Effector memory CD8-positive, alpha-beta T cell (primary cell): ENCODE measurements around the gene DKC1.

Experiments
- ATAC-seq: fragments of 150-1000 bp; cut with Tn5 transposase; replicated peaks from 2 replicates; pipeline ENCODE4 v1.10.0; 2021; ENCODE audit warnings: mild to moderate bottlenecking, moderate library complexity
- DNase-seq, 3 experiments: peaks; one replicate each; pipeline ENCODE4 v3.0.0; 2021
- H3K27ac Mint-ChIP-seq, 2 donors: one replicate each; pipeline ENCODE4 v1.8.0; 2022; ENCODE audit warnings: mild to moderate bottlenecking in 2 of 2, mixed read lengths in 2 of 2, moderate library complexity in 2 of 2
- H3K27me3 Mint-ChIP-seq, 2 donors: one replicate each; pipeline ENCODE4 v1.8.0; 2022; ENCODE audit warnings: mixed read lengths in 2 of 2
- H3K36me3 Mint-ChIP-seq: one replicate; pipeline ENCODE4 v1.8.0; 2022; ENCODE audit warnings: mild to moderate bottlenecking, moderate library complexity, mixed read lengths; ENCODE audit not compliant: insufficient read depth
- H3K4me1 Mint-ChIP-seq, 2 donors: one replicate each; pipeline ENCODE4 v1.8.0; 2022; ENCODE audit warnings: low read depth in 2 of 2, mixed read lengths in 2 of 2
- H3K4me3 Mint-ChIP-seq, 2 donors: one replicate each; pipeline ENCODE4 v1.8.0; 2022; ENCODE audit warnings: mild to moderate bottlenecking in 2 of 2, mixed read lengths in 2 of 2, moderate library complexity in 2 of 2
- H3K9me3 Mint-ChIP-seq, 2 donors: one replicate each; pipeline ENCODE4 v1.8.0; 2022; ENCODE audit warnings: mixed read lengths in 2 of 2
- total RNA-seq, 9 experiments: gene quantifications; one replicate each; lab custom pipeline; 2026; lab: John Stamatoyannopoulos, UW

The DKC1 gene
- total RNA-seq = 43.5 to 305 (median 74.5) reads per million in 9 experiments

DNA sequence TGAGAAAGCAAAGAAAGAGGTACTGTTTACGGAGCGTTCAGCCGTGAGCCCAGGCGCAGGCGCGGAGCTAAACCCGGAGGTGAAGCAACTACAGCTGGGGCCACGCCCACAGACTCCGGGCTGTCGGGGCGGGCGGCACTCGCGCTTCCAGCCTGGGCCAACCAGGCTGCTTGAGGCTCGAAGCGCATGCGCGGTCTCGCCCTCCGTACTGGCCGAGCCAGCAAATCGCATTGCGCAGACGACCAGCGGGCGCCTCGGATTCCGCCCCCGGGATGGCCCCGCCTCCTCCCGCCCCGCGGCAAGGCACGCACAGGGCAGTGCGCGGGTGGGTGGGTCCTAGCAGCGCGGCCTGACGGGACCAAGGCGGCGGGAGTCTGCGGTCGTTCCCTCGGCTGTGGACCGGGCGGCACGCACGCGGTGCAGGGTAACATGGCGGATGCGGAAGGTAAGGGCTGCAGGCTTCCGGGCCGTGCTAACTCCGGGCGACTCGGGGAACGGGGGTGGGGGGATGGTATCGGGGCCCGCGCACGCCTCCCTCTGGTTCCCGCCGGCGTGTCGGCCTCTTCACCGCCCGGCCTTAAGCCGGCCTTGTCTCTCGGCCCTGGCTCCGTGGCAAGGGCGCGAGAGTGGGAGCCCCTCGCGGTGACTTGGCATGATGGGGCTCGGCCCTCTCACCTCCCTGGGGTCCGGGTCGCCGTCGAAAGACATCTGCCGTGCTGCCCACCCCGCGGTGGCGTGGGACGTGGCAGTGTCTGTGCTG is at the start of gene DKC1:
Gene DKC1 (plus strand): TSS at position 328 of the 760 bp plus-strand sequence. CDS start 102 bp downstream, at position 430.
- Mint-ChIP-seq H3K27ac (peak within 1 kb of the TSS; percentile 81 to 88), H3K36me3 (peaks cover 37% of the 10 kb centered on the region), H3K27me3 (no peaks in the 10 kb centered on the region), H3K4me3 (peak within 1 kb of the TSS; percentile 79 to 82), H3K9me3 (no peaks in the 10 kb centered on the region), H3K4me1 (peaks cover 10 to 12% of the 10 kb centered on the region in 2 donors)
- ATAC-seq (peak; percentile 85), DNase-seq (peak; percentile 87 to 91 (median 90))

DNA sequence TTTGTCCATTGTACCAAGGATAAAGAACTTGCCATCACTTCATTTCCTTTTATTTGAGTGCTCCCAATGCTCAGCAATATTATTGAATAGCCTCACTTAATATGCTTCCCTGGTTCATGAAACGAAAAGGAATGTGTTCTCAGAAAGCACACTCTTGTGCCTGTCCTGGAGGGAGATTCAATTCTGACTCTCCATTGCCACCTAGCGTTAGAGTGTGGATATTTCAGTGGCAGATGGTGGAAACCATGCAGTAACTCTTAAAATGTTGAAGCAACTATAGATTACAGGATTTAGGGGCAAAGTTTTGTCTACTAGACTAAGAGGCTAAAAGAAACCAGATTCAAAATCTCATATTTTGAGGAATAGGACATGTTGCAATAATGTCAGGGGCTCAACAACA is 47.7 kb upstream of the DKC1 start:
- ATAC-seq = no peak
- Mint-ChIP-seq H3K27me3 (no peaks in the 10 kb centered on the region), H3K9me3 (peaks cover 2 to 6% of the 10 kb centered on the region in 2 donors), H3K4me1 (peaks cover 55 to 61% of the 10 kb centered on the region in 2 donors), H3K27ac (no peak overlapping the region), H3K4me3 (no peak overlapping the region), H3K36me3 (peaks cover 37% of the 10 kb centered on the region)
- peak; percentile 44 to 61 (median 52) for DNase-seq

DNA sequence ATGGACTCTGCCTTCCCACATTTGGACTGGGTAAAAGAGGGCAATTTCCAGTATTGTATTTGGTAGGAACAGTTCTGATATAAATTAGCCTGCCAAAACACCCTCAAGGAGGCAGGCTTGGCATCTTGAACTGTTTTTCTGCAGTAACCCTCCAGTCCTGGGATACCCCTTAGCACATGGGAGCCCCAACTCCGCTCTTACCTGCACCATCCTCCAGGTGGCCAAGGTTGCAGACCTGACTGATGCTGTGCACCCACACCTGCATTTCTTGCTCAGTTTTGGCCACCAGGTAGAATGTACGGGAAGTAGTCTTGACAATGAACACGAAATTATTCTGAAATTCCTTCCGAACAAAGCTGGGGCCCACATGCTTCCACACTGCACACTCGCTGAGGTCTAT is 46.8 kb upstream of the DKC1 start:
- Mint-ChIP-seq H3K4me1 (peaks cover 56 to 62% of the 10 kb centered on the region in 2 donors), H3K27ac (no peak overlapping the region), H3K27me3 (no peaks in the 10 kb centered on the region), H3K4me3 (no peak overlapping the region), H3K36me3 (peaks cover 29% of the 10 kb centered on the region), H3K9me3 (peaks cover 2 to 6% of the 10 kb centered on the region in 2 donors)
- ATAC-seq (no peak), DNase-seq (no peak)

DNA sequence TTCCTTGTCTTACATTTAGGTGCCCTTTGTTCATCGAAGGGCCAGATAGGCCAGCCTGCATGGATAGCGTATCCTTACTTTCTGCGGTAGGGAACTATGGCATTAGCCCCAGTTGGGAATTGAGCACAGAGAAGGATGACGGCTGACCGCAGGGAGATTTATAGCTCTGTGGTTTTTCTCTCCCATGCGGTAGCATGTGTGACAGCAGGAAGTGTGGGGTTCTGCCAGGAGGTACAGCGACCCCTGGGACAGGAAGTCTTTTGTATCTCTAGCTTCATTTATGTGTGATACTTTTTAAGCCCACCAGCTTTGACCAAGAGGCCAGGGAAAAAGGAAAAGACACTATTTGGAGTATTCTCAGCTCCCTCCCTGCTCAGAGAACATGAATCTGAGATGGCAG is 44.8 kb upstream of the DKC1 start:
- Mint-ChIP-seq H3K27ac (peak overlapping the region; percentile 88 to 96), H3K4me1 (peaks cover 47 to 58% of the 10 kb centered on the region in 2 donors), H3K36me3 (peaks cover 9% of the 10 kb centered on the region), H3K4me3 (peak overlapping the region; percentile 77 to 80), H3K27me3 (no peaks in the 10 kb centered on the region), H3K9me3 (no peaks in the 10 kb centered on the region)
- DNase-seq = no peak
- peak; percentile 27 for ATAC-seq

DNA sequence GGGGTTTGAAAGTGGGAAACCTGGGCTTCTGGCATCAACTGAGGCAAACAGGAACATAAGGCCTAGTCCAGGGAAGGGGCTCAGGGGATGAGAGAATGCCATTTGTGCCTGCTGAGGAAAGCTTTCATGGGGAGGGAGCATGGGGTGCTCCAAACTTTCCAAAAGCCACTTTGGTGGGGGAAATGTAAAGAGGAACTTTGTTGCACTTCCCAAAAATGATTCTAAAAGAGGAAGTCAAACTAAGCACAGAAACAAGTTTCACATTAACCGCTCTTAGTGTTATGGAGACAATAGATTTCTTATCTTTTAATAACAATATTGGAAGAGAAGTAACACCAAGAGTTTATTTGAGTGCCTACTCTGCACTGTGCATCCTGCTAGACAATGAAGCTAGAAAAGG is 44.0 kb upstream of the DKC1 start:
- H3K27ac Mint-ChIP-seq = peak overlapping the region; percentile 88 to 96
- ATAC-seq = no peak
- H3K4me1 Mint-ChIP-seq = peaks cover 48 to 60% of the 10 kb centered on the region in 2 donors
- H3K4me3 Mint-ChIP-seq = peak overlapping the region; percentile 77 to 80
- peaks cover 9% of the 10 kb centered on the region for H3K36me3 Mint-ChIP-seq
- no peaks in the 10 kb centered on the region for H3K9me3 Mint-ChIP-seq
- H3K27me3 Mint-ChIP-seq = no peaks in the 10 kb centered on the region
- no peak for DNase-seq

DNA sequence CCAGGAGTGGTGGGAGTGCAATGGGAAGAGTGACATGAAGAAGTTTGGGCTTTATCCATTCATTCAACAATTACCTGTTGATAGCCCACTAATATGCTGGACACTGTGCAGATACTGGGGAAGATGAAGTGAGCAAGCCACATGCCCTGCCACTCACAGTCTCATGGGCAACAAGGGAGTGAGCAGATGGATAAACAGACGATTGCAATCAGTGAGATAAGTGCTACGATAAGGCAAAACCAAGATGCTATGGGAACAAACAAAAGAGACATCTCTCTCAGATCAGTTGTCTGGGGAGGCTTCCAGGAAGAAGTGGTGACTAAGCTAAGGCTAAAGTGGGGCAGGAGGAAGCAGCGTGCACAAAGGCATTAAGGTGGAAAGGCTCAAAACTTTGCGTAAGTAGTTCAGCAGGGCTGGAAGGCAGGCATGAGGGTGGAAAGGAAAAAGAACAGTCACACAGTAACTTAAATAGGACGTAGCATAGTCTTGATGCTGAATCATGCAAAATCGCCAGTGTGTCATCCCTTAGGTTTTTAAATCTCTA is 43.5 kb upstream of the DKC1 start:
- peak; percentile 81 for ATAC-seq
- H3K27me3 Mint-ChIP-seq = no peaks in the 10 kb centered on the region
- H3K36me3 Mint-ChIP-seq = peaks cover 9% of the 10 kb centered on the region
- H3K9me3 Mint-ChIP-seq = no peaks in the 10 kb centered on the region
- H3K27ac Mint-ChIP-seq = peak overlapping the region; percentile 88 to 96
- H3K4me3 Mint-ChIP-seq = peak overlapping the region; percentile 77 to 80
- peak in 2 of 3 experiments; percentile 27 to 31 for DNase-seq
- peaks cover 50 to 61% of the 10 kb centered on the region in 2 donors for H3K4me1 Mint-ChIP-seq

DNA sequence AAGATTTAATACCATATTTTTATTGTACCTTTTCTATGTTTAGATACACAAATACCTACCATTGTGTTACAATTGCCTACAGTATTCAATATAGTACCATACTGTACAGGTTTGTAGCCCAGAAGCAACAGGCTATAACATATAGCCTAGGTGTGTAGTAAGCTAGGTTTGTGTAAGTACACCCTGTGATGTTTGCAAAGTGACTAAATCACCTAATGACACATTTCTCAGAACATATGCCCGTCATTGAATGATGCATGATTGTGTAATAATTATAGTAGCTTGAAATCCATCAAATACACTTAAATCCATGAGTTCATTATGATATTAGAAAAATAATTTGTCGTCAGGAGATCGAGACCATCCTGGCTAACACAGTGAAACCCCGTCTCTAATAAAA is 42.6 kb upstream of the DKC1 start:
- H3K36me3 Mint-ChIP-seq = peaks cover 9% of the 10 kb centered on the region
- H3K4me3 Mint-ChIP-seq = no peak overlapping the region
- H3K27ac Mint-ChIP-seq = no peak overlapping the region
- peaks cover 51 to 63% of the 10 kb centered on the region in 2 donors for H3K4me1 Mint-ChIP-seq
- no peaks in the 10 kb centered on the region for H3K27me3 Mint-ChIP-seq
- H3K9me3 Mint-ChIP-seq = no peaks in the 10 kb centered on the region
- ATAC-seq (no peak), DNase-seq (no peak)

DNA sequence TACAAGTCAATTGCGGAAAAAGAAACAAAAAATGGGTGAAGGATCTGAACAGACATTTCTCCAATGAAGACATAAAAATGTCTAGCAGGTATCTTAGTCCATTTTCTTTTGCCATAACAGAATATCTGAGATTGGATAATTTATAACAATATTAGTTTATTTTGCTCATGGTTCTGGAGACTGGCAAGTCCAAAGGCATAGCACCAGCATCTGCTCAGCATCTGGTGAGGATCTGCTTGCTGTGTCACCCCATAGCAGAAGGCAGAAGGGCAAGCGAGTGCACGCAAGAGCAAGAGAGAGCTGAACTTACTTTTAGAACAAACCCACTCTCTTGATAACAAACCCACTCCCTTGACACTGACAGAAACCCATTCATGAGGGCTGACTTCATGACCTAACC is 41.5 kb upstream of the DKC1 start:
- ATAC-seq = no peak
- Mint-ChIP-seq H3K27me3 (no peaks in the 10 kb centered on the region), H3K4me3 (no peak overlapping the region), H3K4me1 (peaks cover 61 to 72% of the 10 kb centered on the region in 2 donors), H3K36me3 (peaks cover 4% of the 10 kb centered on the region), H3K9me3 (no peaks in the 10 kb centered on the region), H3K27ac (peak overlapping the region in 1 of 2 donors; percentile 41)
- DNase-seq = no peak

DNA sequence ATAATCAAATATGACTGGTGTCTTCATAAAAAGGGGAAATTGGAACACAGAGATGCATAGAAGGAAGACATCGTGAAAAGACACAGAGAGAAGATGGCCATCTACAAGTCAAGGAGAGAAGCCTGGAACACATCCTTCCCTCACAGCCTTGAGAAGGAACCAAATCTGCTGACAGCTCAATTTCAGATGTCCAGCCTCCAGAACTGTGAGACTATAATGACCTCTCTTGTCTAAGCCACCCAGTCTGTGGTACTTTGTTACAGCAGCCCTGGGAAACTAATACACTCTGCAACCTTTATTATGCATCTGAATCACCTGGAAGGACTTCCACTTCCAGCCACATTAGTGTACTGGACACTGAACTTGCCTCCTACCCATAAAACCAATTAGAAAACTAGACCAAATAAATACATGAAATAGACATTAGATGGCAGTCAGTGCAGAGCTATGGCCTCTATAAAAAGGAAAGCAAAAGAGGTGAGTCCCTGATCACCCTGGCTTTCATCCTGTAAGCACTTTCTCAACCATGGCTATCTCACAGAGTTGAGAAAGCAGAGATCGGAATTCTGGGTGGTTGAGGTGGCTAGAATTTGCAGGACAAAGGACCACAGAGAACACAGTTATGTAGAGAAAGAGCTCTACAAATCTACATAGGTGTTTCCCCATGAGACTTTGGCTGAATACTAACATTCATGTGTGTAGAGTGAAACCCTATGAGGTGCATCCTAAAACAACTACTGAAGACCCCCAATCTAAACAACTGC is 37.5 kb upstream of the DKC1 start:
- ATAC-seq = peak; percentile 76
- Mint-ChIP-seq H3K4me1 (peaks cover 67% of the 10 kb centered on the region in 2 donors), H3K36me3 (peaks cover 6% of the 10 kb centered on the region), H3K27ac (peak overlapping the region; percentile 96), H3K4me3 (peak overlapping the region; percentile 55 to 59), H3K27me3 (no peaks in the 10 kb centered on the region), H3K9me3 (no peaks in the 10 kb centered on the region)
- DNase-seq = no peak

DNA sequence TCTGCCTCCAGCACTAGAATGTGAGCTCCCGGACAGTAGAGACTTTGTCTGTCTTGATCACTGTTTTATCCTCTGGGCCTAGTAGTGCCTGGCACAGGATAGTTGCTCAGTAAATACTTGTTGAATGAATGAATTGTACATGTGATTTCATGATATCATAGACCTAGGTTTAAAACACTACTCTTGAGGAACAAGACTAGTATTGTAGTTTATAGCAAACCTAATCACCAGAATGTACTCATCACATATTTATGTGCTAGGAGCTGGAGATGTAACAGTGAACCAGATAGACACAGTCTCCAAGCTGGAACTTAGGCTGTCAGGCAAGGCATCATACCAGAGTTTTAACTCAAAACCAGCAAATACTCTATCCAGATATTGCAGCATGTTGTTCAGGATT is 35.2 kb upstream of the DKC1 start:
- ATAC-seq (no peak), DNase-seq (no peak)
- peaks cover 19% of the 10 kb centered on the region for H3K36me3 Mint-ChIP-seq
- H3K27ac Mint-ChIP-seq = peak overlapping the region; percentile 96
- peaks cover 73 to 77% of the 10 kb centered on the region in 2 donors for H3K4me1 Mint-ChIP-seq
- H3K9me3 Mint-ChIP-seq = no peaks in the 10 kb centered on the region
- no peaks in the 10 kb centered on the region for H3K27me3 Mint-ChIP-seq
- peak overlapping the region in 1 of 2 donors; percentile 55 for H3K4me3 Mint-ChIP-seq

DNA sequence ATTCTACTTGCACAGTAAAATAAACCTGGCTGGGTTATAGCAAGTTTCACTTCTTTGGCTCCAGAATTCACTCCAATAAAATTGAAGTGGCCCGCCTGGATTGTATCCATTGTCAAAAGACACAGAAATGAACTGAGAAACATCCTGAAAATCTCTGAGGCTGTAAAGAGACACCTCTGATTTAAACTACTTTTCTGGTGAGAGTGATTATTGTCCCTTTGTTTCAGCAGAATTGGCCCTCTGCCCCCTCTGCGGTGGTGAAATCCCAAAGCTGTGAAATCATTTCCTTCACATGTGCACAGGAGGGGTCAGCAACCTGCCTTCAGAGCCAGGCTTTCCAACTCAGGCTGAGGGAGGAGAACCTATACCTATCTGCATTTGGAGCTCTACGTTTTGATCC is 34.8 kb upstream of the DKC1 start:
- no peak for ATAC-seq
- Mint-ChIP-seq H3K27ac (peak overlapping the region; percentile 96), H3K36me3 (peaks cover 19% of the 10 kb centered on the region), H3K27me3 (no peaks in the 10 kb centered on the region), H3K4me1 (peaks cover 77 to 78% of the 10 kb centered on the region in 2 donors), H3K9me3 (no peaks in the 10 kb centered on the region), H3K4me3 (no peak overlapping the region)
- DNase-seq = no peak

DNA sequence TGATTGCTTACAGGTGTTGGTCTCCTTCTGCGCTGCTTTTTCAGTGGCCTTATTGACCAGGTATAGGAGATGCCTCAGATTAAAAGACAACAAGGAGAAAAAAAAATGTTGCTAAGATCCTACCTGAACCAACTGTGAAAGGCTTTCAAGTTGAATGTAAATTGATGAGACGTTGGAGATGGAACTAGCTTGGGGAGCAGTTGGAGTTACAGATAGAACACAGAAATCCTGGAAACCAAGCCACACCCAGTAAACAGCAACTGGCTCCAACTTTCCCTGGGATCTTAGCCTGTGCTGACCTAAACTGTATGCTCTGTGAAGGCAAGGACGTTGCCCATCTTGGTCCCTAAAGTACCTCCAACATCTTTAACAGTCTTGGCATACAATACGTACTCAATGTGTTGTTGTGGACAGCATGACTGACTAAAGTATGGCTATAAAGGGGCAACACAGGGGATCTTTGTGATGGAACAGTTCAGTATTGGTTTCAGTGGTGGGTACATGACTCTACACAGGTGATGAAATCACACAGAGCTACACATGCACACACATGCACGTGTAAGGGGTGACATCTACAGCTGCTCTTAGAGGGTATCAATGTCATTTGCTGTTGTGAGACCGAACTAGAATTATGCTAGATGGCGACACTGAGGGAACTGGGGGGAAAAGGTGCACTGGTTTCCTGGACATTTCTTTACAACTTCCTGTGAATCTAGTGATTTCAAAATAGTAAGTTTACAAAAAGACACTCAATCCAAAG is 34.1 kb upstream of the DKC1 start:
- Mint-ChIP-seq H3K9me3 (no peaks in the 10 kb centered on the region), H3K4me3 (peak overlapping the region; percentile 29 to 60), H3K4me1 (peaks cover 77% of the 10 kb centered on the region in 2 donors), H3K36me3 (peaks cover 19% of the 10 kb centered on the region), H3K27me3 (no peaks in the 10 kb centered on the region), H3K27ac (peak overlapping the region; percentile 96)
- ATAC-seq (no peak), DNase-seq (no peak)

DNA sequence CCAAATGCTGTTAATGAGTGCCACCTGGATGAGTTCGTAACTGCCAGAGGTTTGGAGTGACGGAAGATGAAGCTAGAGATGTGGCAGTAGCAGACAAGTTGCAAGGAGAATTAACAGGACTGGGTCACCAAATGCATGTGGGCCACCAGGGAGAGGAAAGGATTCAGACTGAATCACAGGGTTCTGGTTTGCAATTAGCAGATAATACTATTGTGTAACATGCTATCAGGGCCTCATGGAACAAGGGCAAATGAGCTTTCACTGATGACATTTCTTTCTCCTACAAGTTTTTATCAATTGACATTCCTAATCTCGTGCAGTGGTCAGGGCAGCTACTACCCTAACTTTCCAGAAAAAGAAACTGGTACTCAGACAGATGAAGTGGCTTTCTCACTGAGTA is 33.2 kb upstream of the DKC1 start:
- Mint-ChIP-seq H3K9me3 (no peaks in the 10 kb centered on the region), H3K4me3 (peak overlapping the region; percentile 29 to 60), H3K36me3 (peaks cover 19% of the 10 kb centered on the region), H3K4me1 (peaks cover 76 to 81% of the 10 kb centered on the region in 2 donors), H3K27me3 (no peaks in the 10 kb centered on the region), H3K27ac (peak overlapping the region; percentile 96)
- ATAC-seq (no peak), DNase-seq (no peak)
